IPS-18c (cell line): ENCODE data around the gene NHERF2.
A peak's percentile ranks its signal among the peaks of the same experiment; 100 is the strongest.

ENCODE experiments used
- H3K4me3 ChIP-seq: 2 replicates; pipeline ENCODE4 v1.7.0; 2013; ENCODE audit warnings: low read depth, mild to moderate bottlenecking, low read length, moderate library complexity; ENCODE audit not compliant: insufficient read depth
- H3K9me3 ChIP-seq: one replicate; pipeline ENCODE4 v1.6.1; 2013; ENCODE audit warnings: mild to moderate bottlenecking, low read length, moderate library complexity; ENCODE audit not compliant: control insufficient read depth, insufficient read depth

The NHERF2 gene

DNA sequence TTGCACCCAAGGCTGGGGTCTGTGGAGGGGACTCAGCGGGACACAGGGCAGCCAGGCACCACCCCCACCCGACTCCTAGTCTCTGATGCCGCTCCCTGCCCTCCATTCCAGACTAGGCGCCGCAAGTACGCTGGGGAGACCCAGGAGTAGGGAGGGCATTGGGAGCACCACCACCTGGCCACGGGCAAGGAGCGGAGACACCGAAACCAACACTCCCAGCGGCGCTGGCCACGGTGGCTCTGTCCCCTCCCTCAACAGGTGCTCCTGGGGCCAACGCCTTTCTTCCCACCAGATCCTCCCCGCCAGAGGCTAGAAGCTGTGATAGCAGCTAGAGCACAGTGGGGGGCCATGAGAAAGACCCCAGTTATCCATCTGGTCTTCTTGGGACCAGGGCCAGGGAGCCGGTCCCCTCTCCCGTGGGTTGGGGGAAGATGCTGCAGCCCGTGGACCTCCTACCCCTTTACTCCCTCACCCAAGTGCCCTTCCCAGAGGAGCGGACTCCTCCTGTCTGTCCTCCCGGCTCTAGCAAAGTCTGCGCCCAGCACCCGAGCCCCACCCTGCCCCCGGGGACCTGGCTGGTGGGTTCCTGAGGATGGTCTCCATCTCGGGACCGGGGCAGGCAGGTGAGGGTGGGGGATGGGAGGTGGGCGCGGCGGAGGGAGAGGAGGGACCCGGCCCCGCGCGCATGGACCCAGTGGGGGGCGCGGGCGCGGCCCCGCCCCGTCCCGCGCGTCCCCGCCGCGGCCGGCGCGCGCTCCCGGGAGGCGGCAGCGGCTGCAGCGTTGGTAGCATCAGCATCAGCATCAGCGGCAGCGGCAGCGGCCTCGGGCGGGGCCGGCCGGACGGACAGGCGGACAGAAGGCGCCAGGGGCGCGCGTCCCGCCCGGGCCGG lies 37.2 kb upstream of the NHERF2 start, which contains the start of gene SYNGR3:
Gene SYNGR3 (plus strand): TSS at position 762 of the 892 bp plus-strand sequence. CDS start 133 bp downstream, outside the sequence.
- H3K4me3 ChIP-seq = peak within 1 kb of the TSS; percentile 66
- H3K9me3 ChIP-seq = no peaks in the 10 kb centered on the region

DNA sequence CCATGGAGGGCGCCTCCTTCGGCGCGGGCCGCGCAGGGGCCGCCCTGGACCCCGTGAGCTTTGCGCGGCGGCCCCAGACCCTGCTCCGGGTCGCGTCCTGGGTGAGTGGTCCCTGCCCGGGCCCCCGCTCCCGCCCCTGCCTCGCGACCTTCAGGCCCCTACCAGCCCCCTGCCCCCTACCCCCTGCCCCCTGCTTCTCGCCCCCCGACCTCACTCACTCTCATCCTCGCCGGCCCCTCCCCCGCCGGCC lies 36.7 kb upstream of the NHERF2 start:
- Histone ChIP-seq H3K9me3 (no peaks in the 10 kb centered on the region), H3K4me3 (peak overlapping the region; percentile 60; the same call in 1 of the 2 replicates)

DNA sequence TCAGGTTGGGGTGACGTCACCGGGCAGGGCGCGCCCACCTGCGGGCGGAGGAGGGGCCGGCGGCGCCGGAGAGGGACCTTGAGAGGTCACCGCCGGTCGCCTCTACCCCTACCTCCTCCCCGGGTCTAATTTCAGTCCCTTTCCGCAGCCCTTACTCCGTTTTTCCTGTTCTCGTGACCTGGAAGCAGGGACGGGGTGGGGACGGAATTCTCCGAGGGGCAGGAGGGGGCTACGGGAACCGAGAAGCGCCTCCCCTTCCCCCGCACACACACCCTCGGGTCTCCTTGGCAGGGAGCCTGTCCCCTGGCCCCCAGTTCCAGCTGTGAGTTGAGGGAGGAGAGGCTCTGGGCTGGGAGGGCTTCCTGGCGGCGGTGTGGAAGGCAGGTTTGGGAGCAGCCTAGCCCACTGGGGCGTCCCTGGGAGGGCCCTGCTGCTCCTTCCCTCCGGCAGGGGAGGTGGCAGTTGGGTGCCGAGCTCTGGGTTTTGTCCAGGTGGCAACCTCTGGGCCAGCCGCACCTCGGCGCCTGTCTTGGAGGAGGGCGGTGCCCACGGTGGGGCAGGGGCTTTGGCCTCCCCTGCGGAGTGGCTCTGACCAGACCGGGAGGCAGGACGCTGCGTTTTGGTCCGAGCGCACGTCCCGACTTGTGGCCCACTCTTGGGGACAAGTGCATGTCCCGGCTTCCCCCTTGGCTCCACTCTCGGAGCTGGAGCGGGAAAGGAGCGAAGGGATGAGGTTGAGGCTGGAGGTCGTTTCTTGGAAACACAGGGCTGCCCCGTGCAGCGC lies 36.2 kb upstream of the NHERF2 start:
- Histone ChIP-seq H3K9me3 (no peaks in the 10 kb centered on the region), H3K4me3 (peak overlapping the region; percentile 60)

DNA sequence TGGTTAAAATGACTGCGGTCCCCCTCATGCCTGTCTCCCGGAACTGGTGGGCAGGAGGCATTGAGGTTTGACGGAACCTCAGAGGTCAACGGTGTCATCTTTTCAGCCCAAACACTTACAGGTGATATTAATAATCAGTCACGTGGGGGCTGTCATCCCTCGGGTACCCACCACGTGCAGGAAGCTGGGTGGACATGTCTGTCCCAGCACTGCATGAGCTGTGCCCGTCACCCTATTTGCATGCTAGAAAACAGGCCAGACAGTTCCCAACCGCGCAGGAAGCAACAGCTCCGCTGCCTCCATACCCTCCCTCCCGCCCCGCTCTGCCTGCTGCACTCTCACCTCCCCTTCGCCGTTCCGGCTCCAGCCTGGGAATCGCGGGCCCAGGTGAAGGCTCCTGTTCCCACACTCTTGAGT lies 35.6 kb upstream of the NHERF2 start:
- peak overlapping the region; percentile 60; the same call in 1 of the 2 replicates for H3K4me3 ChIP-seq
- H3K9me3 ChIP-seq = no peaks in the 10 kb centered on the region

DNA sequence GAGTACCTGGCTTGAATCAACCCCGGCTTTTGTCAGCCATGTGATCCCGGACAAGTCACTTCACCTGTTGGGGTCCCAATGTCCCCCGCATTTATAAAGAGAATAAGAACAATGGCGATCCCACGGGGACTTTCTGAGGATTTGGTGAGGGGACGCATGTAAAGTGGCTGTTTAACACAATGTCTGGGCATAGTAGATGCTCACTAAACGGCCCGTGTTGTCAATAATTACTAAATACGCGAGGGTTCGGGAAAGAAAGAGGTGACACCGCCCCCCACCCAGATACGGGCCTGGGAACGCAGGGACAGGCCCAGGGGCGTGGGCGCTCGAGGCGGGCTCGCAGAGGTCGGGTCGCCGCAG lies 35.1 kb upstream of the NHERF2 start:
- Histone ChIP-seq H3K9me3 (no peaks in the 10 kb centered on the region), H3K4me3 (peak overlapping the region; percentile 34; the same call in 1 of the 2 replicates)

DNA sequence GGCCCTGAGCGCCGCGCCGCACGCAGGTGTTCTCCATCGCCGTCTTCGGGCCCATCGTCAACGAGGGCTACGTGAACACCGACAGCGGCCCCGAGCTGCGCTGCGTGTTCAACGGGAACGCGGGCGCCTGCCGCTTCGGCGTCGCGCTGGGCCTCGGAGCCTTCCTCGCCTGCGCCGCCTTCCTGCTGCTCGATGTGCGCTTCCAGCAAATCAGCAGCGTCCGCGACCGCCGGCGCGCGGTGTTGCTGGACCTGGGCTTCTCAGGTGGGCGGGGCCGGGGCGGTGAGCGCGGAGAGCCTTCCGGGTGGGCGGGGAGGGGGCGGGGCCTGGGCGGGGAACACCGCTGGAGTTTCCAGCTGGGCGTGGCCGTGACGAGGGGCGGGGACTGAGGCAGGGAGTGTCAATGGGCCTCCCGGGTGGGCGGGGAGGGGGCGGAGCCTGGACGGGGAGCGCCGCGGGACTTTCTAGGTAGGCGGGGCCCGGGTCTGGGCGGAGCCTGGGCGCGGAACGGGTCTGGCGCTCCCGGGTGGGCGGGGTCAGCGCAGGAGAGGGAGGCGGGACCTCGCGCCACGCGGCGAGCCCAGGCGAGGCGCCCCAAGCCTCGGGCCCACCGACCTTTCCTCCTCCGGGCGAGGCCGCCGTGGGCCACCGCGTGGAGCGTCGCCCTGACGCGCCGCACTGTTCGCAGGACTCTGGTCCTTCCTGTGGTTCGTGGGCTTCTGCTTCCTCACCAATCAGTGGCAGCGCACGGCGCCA lies 34.6 kb upstream of the NHERF2 start:
- H3K4me3 ChIP-seq = peak overlapping the region; percentile 34; the same call in 1 of the 2 replicates
- H3K9me3 ChIP-seq = no peaks in the 10 kb centered on the region

DNA sequence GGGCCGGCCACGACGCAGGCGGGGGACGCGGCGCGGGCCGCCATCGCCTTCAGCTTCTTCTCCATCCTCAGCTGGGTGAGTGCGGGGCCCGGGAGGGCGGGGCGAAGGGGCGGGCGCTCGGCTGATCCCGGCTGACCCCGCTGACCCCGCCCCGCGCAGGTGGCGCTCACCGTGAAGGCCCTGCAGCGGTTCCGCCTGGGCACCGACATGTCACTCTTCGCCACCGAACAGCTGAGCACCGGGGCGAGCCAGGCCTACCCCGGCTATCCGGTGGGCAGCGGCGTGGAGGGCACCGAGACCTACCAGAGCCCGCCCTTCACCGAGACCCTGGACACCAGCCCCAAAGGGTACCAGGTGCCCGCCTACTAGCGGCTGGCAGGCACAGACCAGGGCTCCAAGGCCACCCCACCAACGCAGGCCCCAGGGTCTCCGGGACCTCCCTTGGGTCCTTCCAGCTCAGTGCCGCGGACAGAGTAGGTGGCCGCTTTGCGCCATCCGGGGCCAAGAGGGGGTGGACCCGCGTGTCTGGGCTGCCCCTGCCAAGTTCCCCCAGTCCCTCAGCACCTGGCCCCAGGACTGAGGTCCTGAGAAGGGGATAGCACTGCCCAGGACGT lies 33.9 kb upstream of the NHERF2 start:
- H3K4me3 ChIP-seq = peak overlapping the region; percentile 34; the same call in 1 of the 2 replicates
- no peaks in the 10 kb centered on the region for H3K9me3 ChIP-seq

DNA sequence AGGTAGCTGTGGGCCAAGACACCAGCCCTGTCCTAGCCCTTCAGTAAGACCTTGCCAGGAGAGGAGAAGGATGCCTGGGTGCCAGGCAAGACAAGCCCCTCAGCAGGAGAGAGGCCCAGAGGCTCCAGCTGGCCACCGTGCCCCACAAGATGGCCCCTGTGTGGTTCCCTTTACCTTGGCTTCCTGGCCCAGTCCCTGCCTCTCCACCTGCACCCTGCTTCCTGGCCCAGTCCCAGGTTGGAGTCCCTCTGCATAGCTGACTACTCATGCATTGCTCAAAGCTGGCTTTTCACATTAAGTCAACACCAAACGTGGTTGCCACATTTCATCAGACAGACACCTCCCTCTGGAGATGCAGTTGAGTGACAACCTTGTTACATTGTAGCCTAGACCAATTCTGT lies 33.0 kb upstream of the NHERF2 start:
- H3K9me3 ChIP-seq = no peaks in the 10 kb centered on the region
- no peak overlapping the region for H3K4me3 ChIP-seq

DNA sequence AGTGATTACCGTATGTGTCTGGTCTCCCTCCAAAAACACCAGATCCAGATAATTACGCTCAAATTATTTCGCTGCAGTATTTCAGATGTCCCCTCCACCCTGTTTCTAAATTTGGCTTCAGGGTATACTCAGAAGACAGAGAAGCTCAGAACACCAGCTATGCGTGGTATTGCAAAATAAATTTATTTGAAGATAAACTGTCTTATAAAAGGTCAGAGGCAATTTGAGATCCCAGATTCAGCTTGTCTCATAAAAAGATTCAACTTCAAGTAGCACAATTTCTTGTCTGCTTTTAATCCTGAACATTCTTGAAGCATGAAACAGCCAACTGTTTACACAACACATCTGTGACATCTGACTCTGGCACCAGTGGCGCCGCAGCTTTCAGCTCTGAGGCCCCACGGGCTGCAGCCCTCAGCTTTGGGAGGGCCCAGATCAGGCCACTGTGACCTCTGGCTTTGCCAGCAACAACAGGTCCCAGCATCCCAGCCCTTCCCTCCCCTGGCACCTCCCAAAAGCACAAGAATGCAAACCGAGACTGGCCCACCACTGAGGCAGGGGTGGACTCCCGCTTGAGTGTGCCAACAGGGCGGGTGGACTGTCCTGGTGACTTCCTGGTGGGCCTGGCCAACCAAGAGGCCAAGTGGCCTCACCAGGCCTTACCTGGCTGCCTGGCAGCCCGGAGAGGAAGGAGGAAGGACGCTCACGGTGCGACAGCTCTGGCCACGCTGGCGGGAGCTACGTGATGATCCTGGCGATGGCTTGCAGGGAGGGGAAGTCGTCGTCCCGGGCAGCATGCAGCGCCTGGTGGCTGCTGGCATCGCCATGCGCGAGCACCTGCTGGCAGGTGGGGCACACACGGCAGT lies 29.0 kb upstream of the NHERF2 start:
- H3K9me3 ChIP-seq = no peaks in the 10 kb centered on the region
- H3K4me3 ChIP-seq = no peak overlapping the region

DNA sequence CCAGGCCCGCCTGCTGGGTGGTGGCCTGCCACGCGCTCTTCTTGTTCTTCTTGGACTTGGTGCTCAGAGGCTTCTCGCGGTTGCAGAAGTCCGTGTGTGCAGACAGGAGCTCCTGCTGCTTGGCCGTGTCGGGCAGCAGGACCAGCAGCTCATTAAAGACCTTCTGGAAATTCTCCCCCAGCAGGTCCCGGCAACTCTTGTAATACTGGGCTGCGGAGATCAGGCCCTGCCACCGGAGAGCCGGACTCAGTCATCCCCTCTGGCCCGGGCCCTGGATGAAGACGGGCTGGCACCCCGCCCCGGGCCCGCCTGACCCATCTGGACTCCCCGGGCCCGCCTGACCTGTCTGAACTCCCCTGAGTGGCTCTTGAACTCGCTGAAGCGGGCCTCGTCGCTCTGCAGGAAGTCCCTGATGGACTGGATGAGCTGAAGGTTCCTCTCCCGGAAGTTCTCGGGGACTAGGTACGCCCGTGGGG lies 28.3 kb upstream of the NHERF2 start:
- Histone ChIP-seq H3K9me3 (no peaks in the 10 kb centered on the region), H3K4me3 (no peak overlapping the region)

DNA sequence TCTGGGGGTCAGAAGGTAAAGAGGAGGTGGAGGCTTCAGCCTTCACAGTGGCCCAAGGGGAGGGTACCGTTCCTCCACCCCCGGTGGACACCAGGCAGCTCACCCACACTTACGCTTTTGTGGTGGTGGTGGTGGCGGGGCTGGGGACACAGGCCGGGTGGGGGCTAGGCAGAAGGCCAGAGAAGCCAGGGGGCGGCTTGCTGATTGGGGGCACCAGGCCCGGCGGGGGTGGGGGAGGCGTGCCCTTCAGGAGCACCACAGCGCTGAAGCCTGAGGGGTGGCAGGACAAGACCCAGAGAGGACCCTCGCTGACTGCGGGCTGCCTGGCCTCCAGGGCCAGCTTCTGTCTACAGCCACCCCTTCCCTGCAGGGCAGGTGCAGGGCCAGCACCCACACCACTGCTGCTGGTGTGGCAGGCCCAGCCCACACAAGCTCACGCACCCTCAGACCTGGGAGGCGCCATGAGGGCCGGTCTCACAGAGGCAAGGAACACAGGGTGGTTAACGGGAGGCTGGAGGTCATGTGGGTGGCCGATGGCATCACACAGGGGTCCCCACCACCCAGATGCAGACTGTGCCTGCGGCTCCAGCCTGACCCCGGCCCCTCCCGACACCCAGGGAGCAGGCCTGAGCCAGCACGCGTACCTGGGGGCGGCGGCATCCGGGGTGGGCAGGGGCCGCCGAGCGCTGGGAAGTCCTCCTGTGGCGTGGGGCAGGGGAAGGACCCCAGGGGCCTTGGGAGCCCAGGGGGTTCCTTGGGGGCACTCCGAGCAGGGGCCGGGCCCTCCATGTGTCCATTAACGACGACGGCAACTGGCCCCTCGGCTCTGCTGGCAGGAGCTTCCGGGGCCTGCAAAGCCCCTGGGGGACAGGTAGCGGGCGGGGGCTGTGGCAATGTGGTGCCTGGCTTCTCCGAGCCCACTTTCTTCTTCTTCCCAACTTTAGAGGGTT lies 27.6 kb upstream of the NHERF2 start:
- Histone ChIP-seq H3K9me3 (no peaks in the 10 kb centered on the region), H3K4me3 (no peak overlapping the region)

DNA sequence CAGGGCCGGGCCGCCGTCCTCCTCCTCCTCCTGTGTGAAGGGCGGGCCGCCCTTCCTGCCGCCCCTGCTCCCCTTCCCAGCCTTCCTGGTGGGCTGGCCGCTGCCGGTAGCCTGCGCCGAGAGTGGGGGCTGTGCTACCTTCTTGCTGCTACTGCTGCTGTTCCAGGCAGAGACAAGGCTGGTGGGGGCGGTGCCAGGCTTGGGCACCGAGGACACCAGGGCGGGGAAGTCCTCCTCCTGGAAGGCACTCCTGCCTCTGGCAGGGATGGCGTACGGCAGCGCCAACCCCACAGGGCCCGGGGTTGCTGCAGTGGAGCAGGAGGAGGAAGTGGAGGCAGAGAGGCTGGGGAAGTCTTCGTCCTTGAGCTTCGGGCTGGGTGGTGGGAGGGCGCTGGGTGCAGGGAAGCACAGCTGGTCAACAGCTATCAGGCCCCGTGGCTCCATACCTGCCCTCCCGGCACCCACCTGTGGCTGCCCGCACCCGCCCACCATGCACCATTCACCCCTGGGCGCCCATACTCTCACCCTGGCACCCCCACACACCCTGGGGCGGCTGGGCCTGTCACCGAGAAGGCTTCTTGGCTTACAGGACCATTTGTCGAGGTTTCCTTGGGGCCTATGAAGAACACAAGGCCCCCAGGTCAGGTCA lies 26.7 kb upstream of the NHERF2 start:
- Histone ChIP-seq H3K9me3 (no peaks in the 10 kb centered on the region), H3K4me3 (no peak overlapping the region)

DNA sequence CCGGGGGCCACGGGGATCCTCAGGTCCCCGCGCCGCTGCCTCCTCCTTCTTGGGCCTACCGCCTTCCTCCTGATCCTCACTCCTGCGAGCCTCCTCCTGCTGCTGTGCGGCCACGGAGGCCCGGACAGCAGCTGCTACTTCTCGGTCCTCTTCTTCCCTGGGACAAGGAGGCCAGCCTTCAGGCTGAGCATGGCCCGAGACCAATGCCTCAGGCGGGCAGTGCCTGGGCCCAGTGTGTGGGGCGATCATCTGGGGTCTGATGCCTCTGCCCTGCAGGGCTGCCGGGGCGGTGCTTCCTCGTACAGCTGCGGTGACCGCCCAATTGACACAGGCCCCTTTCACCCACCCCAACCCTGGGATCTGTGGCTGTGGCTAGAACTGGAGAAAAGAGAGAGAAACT lies 25.7 kb upstream of the NHERF2 start:
- Histone ChIP-seq H3K4me3 (no peak overlapping the region), H3K9me3 (no peaks in the 10 kb centered on the region)

DNA sequence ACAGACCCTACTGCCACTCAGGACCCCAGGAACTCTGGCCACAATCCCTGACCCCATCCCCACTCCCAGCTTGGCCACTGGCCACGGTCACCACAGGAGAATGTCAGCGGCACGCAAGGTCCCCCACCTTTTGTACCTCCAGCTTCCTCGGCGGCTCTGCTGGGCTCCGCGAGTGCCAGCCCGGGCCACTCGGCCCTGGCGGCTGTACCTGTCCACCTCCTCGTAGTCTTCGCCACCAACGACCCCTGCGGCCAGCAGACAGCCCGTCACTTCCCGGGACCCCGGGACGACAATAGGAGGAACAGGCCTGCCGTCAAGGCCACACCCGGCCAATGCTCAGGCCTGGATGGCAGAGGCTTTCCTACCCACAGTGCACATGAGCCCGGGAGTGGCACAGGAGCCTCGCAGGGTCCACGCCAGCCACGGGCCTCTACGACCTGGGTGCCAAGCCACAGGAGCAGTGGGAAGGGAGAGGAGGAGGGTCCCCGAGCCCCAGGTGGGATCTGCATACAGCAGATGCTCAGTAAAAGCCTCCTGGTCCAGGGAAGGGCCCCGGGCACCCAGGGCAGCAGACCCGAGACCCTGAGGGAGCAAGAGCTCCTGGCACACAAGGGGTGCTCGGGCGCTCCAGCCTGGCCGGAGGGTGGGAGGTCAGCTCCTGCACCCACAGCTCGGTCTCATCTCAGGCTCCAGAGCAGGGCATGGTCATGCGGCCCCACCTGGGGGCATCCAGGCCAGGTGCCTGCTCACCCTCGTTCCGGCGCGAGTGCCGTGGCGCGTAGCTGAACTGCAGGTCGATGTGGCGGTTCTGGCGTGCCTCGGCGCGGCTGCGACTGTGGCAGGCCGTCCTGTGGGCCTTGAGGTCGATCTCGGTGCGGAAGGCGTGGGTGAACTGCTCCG lies 25.0 kb upstream of the NHERF2 start:
- H3K4me3 ChIP-seq = no peak overlapping the region
- no peaks in the 10 kb centered on the region for H3K9me3 ChIP-seq
